GM12874 (cell line): ENCODE data around the gene POLE3.

ENCODE experiments used
- CTCF ChIP-seq: IDR thresholded peaks from 2 replicates; pipeline ENCODE4 v1.5.1; 2011; ENCODE audit warnings: low read depth, mild to moderate bottlenecking, control low read depth, low read length, moderate library complexity; ENCODE audit not compliant: insufficient read depth

Gene POLE3

GRCh38 chr9:113389451-113389850 is 21.0 kb downstream of the POLE3 start:
- no peak for TF ChIP-seq CTCF

DNA sequence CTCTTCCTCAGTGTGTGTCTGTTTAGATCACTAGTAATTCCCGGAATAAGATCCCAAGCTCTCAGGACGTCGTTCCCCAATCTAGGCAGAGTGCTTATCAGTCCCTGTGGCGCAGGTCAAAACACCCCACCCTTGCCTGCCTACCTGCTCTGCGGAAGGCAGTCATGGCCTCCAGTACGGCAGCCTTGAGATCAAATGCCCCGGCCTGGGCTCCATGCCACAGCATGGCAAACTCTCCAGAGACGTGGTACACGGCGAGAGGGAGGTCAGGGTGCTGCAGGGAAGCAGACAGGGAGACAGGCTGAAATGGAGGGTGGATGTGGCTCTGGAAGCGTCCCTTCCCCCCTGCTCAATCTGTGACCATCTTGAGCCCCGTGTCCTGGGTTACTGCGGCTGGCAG is 21.6 kb downstream of the POLE3 start:
- TF ChIP-seq CTCF = no peak

DNA sequence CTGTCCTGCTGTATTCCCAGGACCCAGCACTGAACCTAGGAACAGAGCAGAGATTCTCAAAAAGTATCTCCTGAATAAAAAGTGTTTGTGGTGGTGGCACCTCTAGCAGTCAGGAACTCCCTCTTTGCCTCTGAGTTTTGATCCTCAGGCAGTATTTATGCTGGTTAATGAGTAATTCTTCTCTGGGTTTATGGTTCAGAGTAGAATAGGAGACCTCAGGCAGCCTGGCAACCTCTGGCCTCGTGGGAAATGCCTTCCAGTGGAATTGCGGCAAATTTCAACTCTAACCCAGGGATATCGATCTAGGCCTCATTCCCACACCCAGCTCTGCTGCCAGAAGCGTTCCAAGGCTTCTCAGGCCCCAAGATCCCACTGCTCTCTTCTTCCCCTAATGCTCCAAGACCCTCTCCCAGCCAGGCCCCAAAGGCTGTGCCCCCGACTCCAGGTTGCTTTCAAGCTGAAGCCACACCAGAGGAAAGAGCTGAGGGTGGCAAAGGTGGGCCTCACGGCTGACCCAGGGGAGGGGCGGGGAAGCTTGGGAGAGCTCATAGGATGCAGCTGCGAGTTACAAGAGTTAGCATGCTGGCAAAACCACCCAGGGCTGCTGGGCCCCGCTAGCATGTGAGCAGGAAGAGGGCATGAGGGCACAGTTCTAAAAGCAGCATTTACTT is 22.8 kb downstream of the POLE3 start:
- TF ChIP-seq CTCF = no peak

GRCh38 chr9:113386571-113387393 is 23.7 kb downstream of the POLE3 start:
- TF ChIP-seq CTCF = no peak

GRCh38 chr9:113381909-113382411 is 28.5 kb downstream of the POLE3 start:
- TF ChIP-seq CTCF = no peak

DNA sequence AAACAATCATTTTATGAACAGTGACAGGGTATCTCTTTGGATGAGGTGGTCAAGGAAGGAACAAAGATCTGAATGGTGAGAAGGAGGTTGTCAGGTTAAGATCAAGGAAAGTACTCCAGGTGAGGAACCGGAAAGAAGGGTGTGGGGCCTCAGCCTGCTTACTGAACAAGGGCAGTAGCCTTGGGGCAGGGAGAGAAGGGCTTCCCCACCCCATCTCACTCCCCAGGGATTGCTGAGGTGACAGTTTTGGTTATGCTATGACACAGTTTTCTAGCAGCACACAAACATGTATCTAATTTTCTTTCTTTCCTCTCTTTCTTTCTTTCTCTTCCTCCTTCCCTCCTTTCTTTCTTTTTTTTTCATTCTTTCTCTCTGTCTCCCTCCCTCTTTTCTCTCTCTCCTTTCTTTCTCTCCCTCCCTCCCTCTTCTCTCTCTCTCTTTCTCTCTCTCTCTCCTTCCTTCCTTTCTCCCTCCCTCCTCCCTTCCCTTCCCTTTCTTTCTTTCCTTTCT is 29.6 kb downstream of the POLE3 start:
- TF ChIP-seq CTCF = no peak
